Central memory CD8-positive, alpha-beta T cell (primary cell): ENCODE data around the gene RNF126.
"Not testable (repeated sequence)": the region's sequence is repeated elsewhere in the genome, so short reads cannot be mapped to it uniquely, and the experiment has no call there.

Experiments used
- ATAC-seq: fragments of 150-1000 bp; cut with Tn5 transposase; replicated peaks from 2 replicates; pipeline ENCODE4 v1.10.0; 2022; ENCODE audit warnings: mild to moderate bottlenecking, moderate FRiP score, moderate number of reproducible peaks; ENCODE audit not compliant: poor library complexity, severe bottlenecking; ENCODE audit errors: extremely low read depth
- DNase-seq, 2 donors: peaks; one replicate each; pipeline ENCODE4 v3.0.0; 2021; ENCODE audit warnings: low spot score in 2 of 2
- H3K27ac Mint-ChIP-seq: one replicate; pipeline ENCODE4 v1.8.0; 2022; ENCODE audit warnings: low read depth, mild to moderate bottlenecking, moderate library complexity, mixed read lengths
- H3K27me3 Mint-ChIP-seq: one replicate; pipeline ENCODE4 v1.8.0; 2022; ENCODE audit warnings: mixed read lengths
- H3K36me3 Mint-ChIP-seq: one replicate; pipeline ENCODE4 v1.8.0; 2022; ENCODE audit warnings: mild to moderate bottlenecking, moderate library complexity, mixed read lengths; ENCODE audit not compliant: insufficient read depth
- H3K4me1 Mint-ChIP-seq: one replicate; pipeline ENCODE4 v1.8.0; 2022; ENCODE audit warnings: mixed read lengths
- H3K4me3 Mint-ChIP-seq: one replicate; pipeline ENCODE4 v1.8.0; 2022; ENCODE audit warnings: mild to moderate bottlenecking, moderate library complexity, mixed read lengths
- H3K9me3 Mint-ChIP-seq: one replicate; pipeline ENCODE4 v1.8.0; 2022; ENCODE audit warnings: mixed read lengths

Gene RNF126

GRCh38 chr19:611481-611868 lies 51.5 kb downstream of the RNF126 start:
- Mint-ChIP-seq H3K27me3 (no peaks in the 10 kb centered on the region), H3K4me3 (peak overlapping the region; percentile 81), H3K36me3 (peaks cover 10% of the 10 kb centered on the region), H3K9me3 (no peaks in the 10 kb centered on the region), H3K27ac (peak overlapping the region; percentile 83), H3K4me1 (peaks cover 17% of the 10 kb centered on the region)
- no peak for DNase-seq
- peak; percentile 71 for ATAC-seq

DNA sequence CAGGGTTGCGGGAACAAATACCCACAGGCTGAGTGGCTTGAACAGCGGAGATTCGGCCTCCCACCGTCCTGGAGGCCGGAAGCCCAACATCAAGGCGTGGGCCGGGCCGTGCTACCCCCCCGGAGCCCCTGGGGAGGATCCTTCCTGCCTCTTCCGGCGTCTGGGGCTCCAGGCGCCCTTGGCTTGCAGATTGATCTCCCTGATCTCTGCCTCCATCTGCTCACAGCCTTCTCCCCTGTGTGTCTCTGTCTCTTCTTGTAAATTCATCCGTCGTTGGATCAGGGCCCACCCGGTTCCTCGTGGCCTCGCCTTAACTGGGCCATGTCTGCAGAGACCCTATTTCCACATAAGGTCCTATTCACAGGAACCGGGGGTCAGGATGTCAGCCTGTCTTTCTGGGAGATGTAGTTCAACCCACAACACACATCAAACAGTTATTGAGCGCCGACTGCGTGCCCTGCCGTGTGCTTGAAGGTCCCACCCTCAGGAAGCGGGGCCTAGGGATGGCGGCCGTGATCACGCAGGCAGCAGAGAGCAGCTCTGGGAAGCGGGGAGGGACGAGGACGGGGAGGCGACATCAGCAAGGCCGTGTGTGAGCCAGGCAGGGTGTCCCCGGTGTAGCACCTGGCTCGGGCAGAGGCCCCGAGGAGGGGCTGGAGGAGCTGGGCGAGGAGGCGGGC lies 52.1 kb downstream of the RNF126 start:
- Mint-ChIP-seq H3K27ac (peak overlapping the region; percentile 83), H3K27me3 (no peaks in the 10 kb centered on the region), H3K9me3 (no peaks in the 10 kb centered on the region), H3K36me3 (peaks cover 10% of the 10 kb centered on the region), H3K4me1 (peaks cover 17% of the 10 kb centered on the region), H3K4me3 (peak overlapping the region; percentile 81)
- DNase-seq: peak in 1 of 2 donors; percentile 43
- peak; percentile 64 for ATAC-seq

DNA sequence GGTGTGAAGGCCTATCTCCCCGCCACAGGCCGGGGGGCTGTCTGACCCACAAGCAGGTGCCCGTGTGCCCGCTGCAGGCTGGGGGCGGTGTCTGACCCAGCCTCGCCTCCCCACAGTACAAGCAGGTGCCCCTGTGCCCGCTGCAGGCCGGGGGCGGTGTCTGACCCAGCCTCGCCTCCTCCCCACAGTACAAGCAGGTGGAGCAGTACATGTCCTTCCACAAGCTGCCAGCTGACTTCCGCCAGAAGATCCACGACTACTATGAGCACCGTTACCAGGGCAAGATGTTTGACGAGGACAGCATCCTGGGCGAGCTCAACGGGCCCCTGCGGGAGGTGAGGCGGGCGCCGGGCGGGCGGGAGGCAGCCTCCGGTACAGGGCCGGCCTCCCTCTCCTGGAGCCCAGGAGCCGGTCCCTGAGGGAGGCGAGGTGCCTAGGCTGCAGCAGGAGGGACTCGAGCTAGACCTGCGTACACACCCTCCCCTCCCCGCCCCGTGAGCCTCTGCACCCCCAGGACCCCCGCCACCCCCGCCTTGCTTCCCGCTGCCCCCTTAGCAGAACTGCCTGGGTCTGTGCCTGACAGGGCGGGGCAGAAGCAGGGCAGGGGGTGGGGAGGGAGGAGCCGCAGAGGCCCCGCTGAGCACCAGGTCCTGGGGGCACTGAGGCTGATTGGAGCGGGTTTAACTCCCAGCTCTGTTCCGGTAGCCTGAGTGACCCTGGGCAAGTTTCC lies 52.8 kb downstream of the RNF126 start:
- DNase-seq (peak in 1 of 2 donors; percentile 25), ATAC-seq (peak; percentile 37)
- peaks cover 17% of the 10 kb centered on the region for H3K4me1 Mint-ChIP-seq
- H3K27ac Mint-ChIP-seq: peak overlapping the region; percentile 83
- no peaks in the 10 kb centered on the region for H3K27me3 Mint-ChIP-seq
- H3K36me3 Mint-ChIP-seq: peaks cover 8% of the 10 kb centered on the region
- H3K9me3 Mint-ChIP-seq: no peaks in the 10 kb centered on the region
- H3K4me3 Mint-ChIP-seq: peak overlapping the region; percentile 81

DNA sequence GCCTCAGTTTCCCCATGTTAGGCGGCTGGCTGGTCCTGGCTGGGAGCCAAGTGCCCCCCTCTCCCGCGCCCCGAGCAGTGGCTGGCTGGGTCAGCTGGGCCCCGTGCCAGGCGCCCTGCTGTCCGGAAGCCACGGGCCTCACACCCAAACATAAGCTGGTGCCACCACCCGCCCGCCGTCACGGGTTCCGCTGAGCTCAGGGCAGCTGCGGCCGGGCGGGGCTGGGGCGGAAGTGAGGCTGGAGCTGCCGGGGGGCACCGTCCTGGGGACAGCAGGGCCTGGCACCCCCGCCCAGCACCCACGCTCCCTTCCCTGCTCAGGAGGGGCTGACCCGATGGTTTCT lies 54.0 kb downstream of the RNF126 start:
- no peaks in the 10 kb centered on the region for H3K27me3 Mint-ChIP-seq

GRCh38 chr19:608155-609003 lies 54.6 kb downstream of the RNF126 start:
- no peak overlapping the region for H3K27ac Mint-ChIP-seq
- H3K4me1 Mint-ChIP-seq: peaks cover 17% of the 10 kb centered on the region
- H3K27me3 Mint-ChIP-seq: no peaks in the 10 kb centered on the region
- DNase-seq (no peak), ATAC-seq (no peak)
- H3K36me3 Mint-ChIP-seq: peaks cover 8% of the 10 kb centered on the region
- no peak overlapping the region for H3K4me3 Mint-ChIP-seq
- no peaks in the 10 kb centered on the region for H3K9me3 Mint-ChIP-seq

More for the DNA sequence above, 54.0 kb downstream of the RNF126 start:
- ATAC-seq (no peak), DNase-seq (no peak)
- peaks cover 17% of the 10 kb centered on the region for H3K4me1 Mint-ChIP-seq
- H3K27ac Mint-ChIP-seq: no peak overlapping the region
- H3K4me3 Mint-ChIP-seq: no peak overlapping the region
- no peaks in the 10 kb centered on the region for H3K9me3 Mint-ChIP-seq
- peaks cover 6% of the 10 kb centered on the region for H3K36me3 Mint-ChIP-seq

DNA sequence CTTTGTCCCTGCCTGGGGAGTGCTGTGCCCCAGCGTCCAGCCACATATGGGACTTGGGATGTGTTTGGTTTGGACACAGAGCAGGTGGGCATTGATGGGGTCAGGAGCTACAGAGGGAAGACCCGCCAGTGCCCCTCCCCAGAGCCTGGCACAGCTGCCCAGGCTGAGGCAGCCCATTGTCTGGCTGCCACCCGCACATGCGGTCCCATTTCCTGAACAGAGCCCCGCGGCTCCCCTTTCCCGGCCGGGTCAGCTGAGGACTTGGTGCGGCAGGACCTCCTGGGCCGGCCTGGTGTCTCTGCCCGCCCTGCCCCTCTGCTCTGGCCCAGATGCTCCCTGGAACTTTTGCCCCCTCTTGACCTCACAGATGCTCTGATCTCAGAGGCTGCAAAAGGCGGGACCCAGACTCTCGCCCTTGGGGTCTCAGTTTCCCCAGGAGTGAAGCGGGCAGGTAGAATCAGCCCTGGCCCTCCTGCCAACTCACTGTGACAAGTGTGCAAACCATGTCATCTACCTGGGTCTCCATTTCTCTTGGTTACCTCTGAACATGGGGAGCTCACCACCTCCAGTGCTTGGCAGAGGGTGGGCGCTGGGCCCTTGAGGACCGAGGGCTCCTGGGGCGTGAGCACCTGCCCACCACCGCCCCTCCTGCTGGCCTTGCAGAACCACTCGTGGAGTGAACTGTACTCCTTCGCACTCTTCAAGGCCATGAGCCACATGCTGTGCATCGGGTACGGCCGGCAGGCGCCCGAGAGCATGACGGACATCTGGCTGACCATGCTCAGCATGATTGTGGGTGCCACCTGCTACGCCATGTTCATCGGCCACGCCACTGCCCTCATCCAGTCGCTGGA lies 55.5 kb downstream of the RNF126 start:
- Mint-ChIP-seq H3K27me3 (no peaks in the 10 kb centered on the region), H3K4me3 (no peak overlapping the region), H3K4me1 (peaks cover 17% of the 10 kb centered on the region), H3K27ac (no peak overlapping the region), H3K36me3 (peaks cover 8% of the 10 kb centered on the region), H3K9me3 (no peaks in the 10 kb centered on the region)
- DNase-seq (no peak), ATAC-seq (no peak)

- not testable (repeated sequence) for ATAC-seq, H3K27ac Mint-ChIP-seq, H3K4me1 Mint-ChIP-seq, H3K36me3 Mint-ChIP-seq, H3K9me3 Mint-ChIP-seq, DNase-seq, H3K4me3 Mint-ChIP-seq, H3K27me3 Mint-ChIP-seq
Measured at GRCh38 chr19:605061-605971, 57.7 kb downstream of the RNF126 start.

DNA sequence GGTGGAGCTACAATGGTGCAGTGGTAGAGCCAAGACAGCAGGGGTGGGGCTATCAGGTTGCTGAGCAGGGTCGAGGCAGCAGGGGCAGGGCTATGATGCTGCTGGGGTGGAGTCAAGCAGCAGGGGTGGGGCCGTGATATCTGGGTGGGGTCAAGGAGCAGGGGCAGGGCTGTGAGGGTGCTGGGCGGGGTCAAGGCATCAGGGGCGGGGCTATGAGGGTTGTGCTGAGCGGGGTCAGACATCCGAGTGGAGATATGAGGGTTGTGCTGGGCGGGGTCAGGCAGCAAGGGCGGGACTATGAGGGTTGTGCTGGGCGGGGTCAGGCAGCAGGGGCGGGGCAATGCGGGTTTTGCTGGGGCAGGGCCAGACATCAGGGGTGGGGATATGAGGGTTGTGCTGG lies 58.7 kb downstream of the RNF126 start:
- Mint-ChIP-seq H3K27ac (no peak overlapping the region), H3K9me3 (no peaks in the 10 kb centered on the region), H3K36me3 (peaks cover 4% of the 10 kb centered on the region), H3K4me1 (no peaks in the 10 kb centered on the region), H3K4me3 (no peak overlapping the region), H3K27me3 (no peaks in the 10 kb centered on the region)
- DNase-seq (no peak), ATAC-seq (peak; percentile 46)

DNA sequence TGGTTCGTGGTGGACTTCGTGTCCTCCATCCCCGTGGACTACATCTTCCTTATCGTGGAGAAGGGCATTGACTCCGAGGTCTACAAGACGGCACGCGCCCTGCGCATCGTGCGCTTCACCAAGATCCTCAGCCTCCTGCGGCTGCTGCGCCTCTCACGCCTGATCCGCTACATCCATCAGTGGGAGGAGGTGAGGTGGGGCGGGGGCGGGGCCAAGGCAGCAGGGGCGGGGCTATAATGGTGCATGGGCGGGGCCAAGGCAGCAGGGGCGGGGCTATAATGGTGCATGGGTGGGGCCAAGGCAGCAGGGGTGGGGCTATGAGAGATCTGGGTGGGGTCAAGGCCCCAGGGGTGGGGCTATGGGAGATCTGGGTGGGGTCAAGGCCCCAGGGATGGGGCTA lies 59.2 kb downstream of the RNF126 start:
- DNase-seq, H3K4me3 Mint-ChIP-seq, H3K27me3 Mint-ChIP-seq, H3K9me3 Mint-ChIP-seq, ATAC-seq, H3K27ac Mint-ChIP-seq, H3K4me1 Mint-ChIP-seq, H3K36me3 Mint-ChIP-seq: not testable (repeated sequence)

DNA sequence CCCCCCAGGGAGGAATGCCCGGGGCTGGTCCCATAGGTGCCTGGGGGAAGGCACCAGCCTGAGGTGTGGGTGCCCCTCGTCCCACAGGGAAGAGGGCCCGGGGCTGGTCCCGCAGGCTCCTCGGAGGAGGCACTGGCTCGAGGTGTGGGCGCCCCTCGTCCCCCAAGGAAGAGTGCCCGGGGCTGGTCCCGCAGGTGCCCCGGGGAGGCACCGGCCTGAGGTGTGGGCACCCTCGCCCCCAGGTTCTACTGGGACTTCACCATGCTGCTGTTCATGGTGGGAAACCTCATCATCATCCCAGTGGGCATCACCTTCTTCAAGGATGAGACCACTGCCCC lies 59.7 kb downstream of the RNF126 start:
- H3K27ac Mint-ChIP-seq, H3K9me3 Mint-ChIP-seq, DNase-seq, H3K36me3 Mint-ChIP-seq, H3K27me3 Mint-ChIP-seq, ATAC-seq, H3K4me1 Mint-ChIP-seq, H3K4me3 Mint-ChIP-seq: not testable (repeated sequence)

- no peak overlapping the region for H3K4me3 Mint-ChIP-seq
- peaks cover 4% of the 10 kb centered on the region for H3K36me3 Mint-ChIP-seq
- H3K4me1 Mint-ChIP-seq: no peaks in the 10 kb centered on the region
- H3K27me3 Mint-ChIP-seq: no peaks in the 10 kb centered on the region
- no peak overlapping the region for H3K27ac Mint-ChIP-seq
- no peaks in the 10 kb centered on the region for H3K9me3 Mint-ChIP-seq
- no peak for ATAC-seq
- no peak for DNase-seq
Measured at GRCh38 chr19:602391-603301, 60.4 kb downstream of the RNF126 start.
